ENCODE data around the gene LNX1. TPM values are rescaled to one million over a fixed set of nuclear protein-coding genes. Genes with fewer than 3 reads are reported as not detected.

LNX1 gene
- total and polyA plus RNA-seq, 4 experiments from 2014 or later, result 0.44 to 0.78 TPM; not detected in 2

- peaks cover 0 to 1% (median 0%) of the 10 kb centered on the region in 4 donors for H3K4me1 Mint-ChIP-seq
- Histone ChIP-seq H3K4me3 (ENCODE audit: low read length in 2 of 2) (no peak overlapping the region), H3K27me3 (ENCODE audit: insufficient read depth, low read length) (no peaks in the 10 kb centered on the region), H3K9me3 (ENCODE audit: control insufficient read depth in 1 of 2, low read length in 2 of 2) (no peaks in the 10 kb centered on the region), H3K4me1 (ENCODE audit: insufficient read depth, low read length) (no peaks in the 10 kb centered on the region), H3K36me3 (ENCODE audit: insufficient read depth, low read length) (peaks cover 17% of the 10 kb centered on the region), H3K27ac (ENCODE audit: low read depth, low read length) (no peak overlapping the region)
- peaks cover 0 to 22% (median 17%) of the 10 kb centered on the region in 8 donors for H3K9me3 Mint-ChIP-seq
- CTCF ChIA-PET (ENCODE audit: partially characterized antibody), result no interaction called here
- peak overlapping the region in 1 of 7 donors; percentile 7 for H3K27ac Mint-ChIP-seq
- intact Hi-C loops (cut with micrococcal nuclease), result no loop called here
- no peaks in the 10 kb centered on the region for H3K27me3 Mint-ChIP-seq
- POLR2A ChIA-PET (ENCODE audit: partially characterized antibody), result no interaction called here
- peaks cover 46 to 54% of the 10 kb centered on the region in 2 donors for H3K36me3 Mint-ChIP-seq
- no peak for DNase-seq
- H3K4me3 Mint-ChIP-seq, result no peak overlapping the region
Observed at GRCh38 chr4:53463340-53463739, 127.9 kb downstream of the LNX1 start.

- intact Hi-C loops (cut with micrococcal nuclease), result no loop called here
- no peak overlapping the region for H3K27ac Mint-ChIP-seq
- Histone ChIP-seq H3K9me3 (ENCODE audit: control insufficient read depth in 1 of 2, low read length in 2 of 2) (no peaks in the 10 kb centered on the region), H3K27ac (ENCODE audit: low read depth, low read length) (no peak overlapping the region), H3K36me3 (ENCODE audit: insufficient read depth, low read length) (peaks cover 19% of the 10 kb centered on the region), H3K27me3 (ENCODE audit: insufficient read depth, low read length) (no peaks in the 10 kb centered on the region), H3K4me3 (ENCODE audit: low read length in 2 of 2) (no peak overlapping the region), H3K4me1 (ENCODE audit: insufficient read depth, low read length) (no peaks in the 10 kb centered on the region)
- no peak for DNase-seq
- H3K27me3 Mint-ChIP-seq, result no peaks in the 10 kb centered on the region
- ChIA-PET POLR2A (ENCODE audit: partially characterized antibody) (no interaction called here), CTCF (ENCODE audit: partially characterized antibody) (no interaction called here)
- peaks cover 55 to 57% of the 10 kb centered on the region in 2 donors for H3K36me3 Mint-ChIP-seq
- peaks cover 0 to 1% (median 0%) of the 10 kb centered on the region in 4 donors for H3K4me1 Mint-ChIP-seq
- no peak overlapping the region for H3K4me3 Mint-ChIP-seq
- H3K9me3 Mint-ChIP-seq, result peaks cover 0 to 5% (median 2%) of the 10 kb centered on the region in 8 donors
Observed at GRCh38 chr4:53461244-53461643, 130.0 kb downstream of the LNX1 start.

GRCh38 chr4:53459548-53459947, 131.7 kb downstream of the LNX1 start:
- no peaks in the 10 kb centered on the region for H3K4me1 ChIP-seq (ENCODE audit: insufficient read depth, low read length)
- peaks cover 33% of the 10 kb centered on the region for H3K36me3 ChIP-seq (ENCODE audit: insufficient read depth, low read length)
- H3K27me3 Mint-ChIP-seq, result no peaks in the 10 kb centered on the region
- peaks cover 0 to 1% (median 0%) of the 10 kb centered on the region in 4 donors for H3K4me1 Mint-ChIP-seq
- no peak for DNase-seq
- H3K27ac ChIP-seq (ENCODE audit: low read depth, low read length), result no peak overlapping the region
- no peak overlapping the region for H3K4me3 ChIP-seq (ENCODE audit: low read length in 2 of 2)
- H3K27me3 ChIP-seq (ENCODE audit: insufficient read depth, low read length), result no peaks in the 10 kb centered on the region
- no peaks in the 10 kb centered on the region for H3K9me3 ChIP-seq (ENCODE audit: control insufficient read depth in 1 of 2, low read length in 2 of 2)
- no peak overlapping the region for H3K4me3 Mint-ChIP-seq
- H3K27ac Mint-ChIP-seq, result no peak overlapping the region
- POLR2A ChIA-PET (ENCODE audit: partially characterized antibody), result no interaction called here
- H3K36me3 Mint-ChIP-seq, result peaks cover 68 to 74% of the 10 kb centered on the region in 2 donors
- CTCF ChIA-PET (ENCODE audit: partially characterized antibody), result no interaction called here
- peaks cover 0 to 2% (median 0%) of the 10 kb centered on the region in 8 donors for H3K9me3 Mint-ChIP-seq
- intact Hi-C loops (cut with micrococcal nuclease), result no loop called here

- no peaks in the 10 kb centered on the region for H3K4me1 ChIP-seq (ENCODE audit: insufficient read depth, low read length)
- peaks cover 0 to 3% (median 2%) of the 10 kb centered on the region in 4 donors for H3K4me1 Mint-ChIP-seq
- H3K4me3 ChIP-seq (ENCODE audit: low read length in 2 of 2), result no peak overlapping the region
- DNase-seq, result no peak
- H3K27me3 ChIP-seq (ENCODE audit: insufficient read depth, low read length), result no peaks in the 10 kb centered on the region
- H3K36me3 Mint-ChIP-seq, result peaks cover 59 to 75% of the 10 kb centered on the region in 2 donors
- no peak overlapping the region for H3K27ac ChIP-seq (ENCODE audit: low read depth, low read length)
- no peaks in the 10 kb centered on the region for H3K27me3 Mint-ChIP-seq
- no peaks in the 10 kb centered on the region for H3K9me3 ChIP-seq (ENCODE audit: control insufficient read depth in 1 of 2, low read length in 2 of 2)
- H3K4me3 Mint-ChIP-seq, result no peak overlapping the region
- ChIA-PET CTCF (ENCODE audit: partially characterized antibody) (no interaction called here), POLR2A (ENCODE audit: partially characterized antibody) (no interaction called here)
- peaks cover 41% of the 10 kb centered on the region for H3K36me3 ChIP-seq (ENCODE audit: insufficient read depth, low read length)
- intact Hi-C loops (cut with micrococcal nuclease), result no loop called here
- H3K27ac Mint-ChIP-seq, result no peak overlapping the region
- no peaks in the 10 kb centered on the region for H3K9me3 Mint-ChIP-seq
Observed at GRCh38 chr4:53456178-53456577, 135.1 kb downstream of the LNX1 start.

GRCh38 chr4:53455766-53456165, 135.5 kb downstream of the LNX1 start:
- H3K36me3 ChIP-seq (ENCODE audit: insufficient read depth, low read length), result peaks cover 37% of the 10 kb centered on the region
- CTCF ChIA-PET (ENCODE audit: partially characterized antibody), result no interaction called here
- H3K4me3 ChIP-seq (ENCODE audit: low read length in 2 of 2), result no peak overlapping the region
- Mint-ChIP-seq H3K36me3 (peaks cover 55 to 75% of the 10 kb centered on the region in 2 donors), H3K4me3 (no peak overlapping the region), H3K9me3 (no peaks in the 10 kb centered on the region), H3K27me3 (no peaks in the 10 kb centered on the region), H3K4me1 (peaks cover 0 to 3% (median 2%) of the 10 kb centered on the region in 4 donors), H3K27ac (no peak overlapping the region)
- H3K4me1 ChIP-seq (ENCODE audit: insufficient read depth, low read length), result no peaks in the 10 kb centered on the region
- no peaks in the 10 kb centered on the region for H3K9me3 ChIP-seq (ENCODE audit: control insufficient read depth in 1 of 2, low read length in 2 of 2)
- DNase-seq, result no peak
- no peaks in the 10 kb centered on the region for H3K27me3 ChIP-seq (ENCODE audit: insufficient read depth, low read length)
- POLR2A ChIA-PET (ENCODE audit: partially characterized antibody), result interaction anchor here (1.3 kb wide), 1 partner anchor 78 kb away, joined by 3 read pairs; the partner anchor contains the start of gene FIP1L1
- intact Hi-C loops (cut with micrococcal nuclease), result no loop called here
- no peak overlapping the region for H3K27ac ChIP-seq (ENCODE audit: low read depth, low read length)

- Mint-ChIP-seq H3K4me3 (no peak overlapping the region), H3K4me1 (peaks cover 3 to 6% (median 3%) of the 10 kb centered on the region in 4 donors), H3K27ac (no peak overlapping the region), H3K9me3 (no peaks in the 10 kb centered on the region), H3K27me3 (no peaks in the 10 kb centered on the region), H3K36me3 (peaks cover 36 to 69% of the 10 kb centered on the region in 2 donors)
- H3K9me3 ChIP-seq (ENCODE audit: control insufficient read depth in 1 of 2, low read length in 2 of 2), result no peaks in the 10 kb centered on the region
- H3K4me1 ChIP-seq (ENCODE audit: insufficient read depth, low read length), result no peaks in the 10 kb centered on the region
- no peaks in the 10 kb centered on the region for H3K27me3 ChIP-seq (ENCODE audit: insufficient read depth, low read length)
- ChIA-PET POLR2A (ENCODE audit: partially characterized antibody) (no interaction called here), CTCF (ENCODE audit: partially characterized antibody) (no interaction called here)
- intact Hi-C loops (cut with micrococcal nuclease), result no loop called here
- H3K4me3 ChIP-seq (ENCODE audit: low read length in 2 of 2), result no peak overlapping the region
- DNase-seq, result no peak
- peaks cover 27% of the 10 kb centered on the region for H3K36me3 ChIP-seq (ENCODE audit: insufficient read depth, low read length)
- H3K27ac ChIP-seq (ENCODE audit: low read depth, low read length), result no peak overlapping the region
Observed at GRCh38 chr4:53453385-53453784, 137.9 kb downstream of the LNX1 start.

GRCh38 chr4:53450773-53451172, 140.5 kb downstream of the LNX1 start:
- no peak overlapping the region for H3K4me3 Mint-ChIP-seq
- no peak for DNase-seq
- peak overlapping the region in 2 of 7 donors; percentile 24 to 25 for H3K27ac Mint-ChIP-seq
- peaks cover 44 to 69% of the 10 kb centered on the region in 2 donors for H3K36me3 Mint-ChIP-seq
- no peak overlapping the region for H3K27ac ChIP-seq (ENCODE audit: low read depth, low read length)
- intact Hi-C loops (cut with micrococcal nuclease), result no loop called here
- no peaks in the 10 kb centered on the region for H3K4me1 ChIP-seq (ENCODE audit: insufficient read depth, low read length)
- H3K27me3 Mint-ChIP-seq, result no peaks in the 10 kb centered on the region
- ChIA-PET POLR2A (ENCODE audit: partially characterized antibody) (interaction anchor here (0.7 kb wide), 2 partner anchors 73 to 628 kb away, joined by 3 to 4 read pairs; partner anchors contain the start of gene FIP1L1), CTCF (ENCODE audit: partially characterized antibody) (no interaction called here)
- peaks cover 24% of the 10 kb centered on the region for H3K36me3 ChIP-seq (ENCODE audit: insufficient read depth, low read length)
- no peak overlapping the region for H3K4me3 ChIP-seq (ENCODE audit: low read length in 2 of 2)
- no peaks in the 10 kb centered on the region for H3K27me3 ChIP-seq (ENCODE audit: insufficient read depth, low read length)
- no peaks in the 10 kb centered on the region for H3K9me3 ChIP-seq (ENCODE audit: control insufficient read depth in 1 of 2, low read length in 2 of 2)
- peaks cover 3 to 20% (median 6%) of the 10 kb centered on the region in 4 donors for H3K4me1 Mint-ChIP-seq
- H3K9me3 Mint-ChIP-seq, result no peaks in the 10 kb centered on the region

Data from CD4-positive, alpha-beta memory T cell (primary cell).